Right lung (tissue), 10 donors: Measurements from ENCODE around the gene SPRY4. TPM values are rescaled to one million over a fixed set of nuclear protein-coding genes. Genes with fewer than 3 reads are reported as not detected.
"Not testable (repeated sequence)": the region's sequence is repeated elsewhere in the genome, so short reads cannot be mapped to it uniquely, and the experiment has no call there.

Experiments used
- DNase-seq, 2 donors: peaks; one replicate each; pipeline ENCODE4 v3.0.0-alpha.2; 2013
- long read RNA-seq, 8 donors: transcript quantifications; one replicate each; lab custom pipeline, GENCODE V29; 2026
- polyA plus RNA-seq, 5 donors: library from polyadenylated mRNA; unstranded; fragments of 120-200 nt; gene quantifications; one replicate each; pipeline versions ENCODE4 v1.2.1 to v1.2.3, GENCODE V29; 2013; ENCODE audit warnings: inconsistent platforms in 1 of 5, low replicate concordance in 1 of 5; ENCODE audit not compliant: insufficient read length in 5 of 5, insufficient read depth in 1 of 5

SPRY4 gene
- polyA plus RNA-seq, result 10 to 100 TPM; 31.1 to 60.9 (median 46.6) TPM
- long read RNA-seq, donor 1, full-length matches to known transcripts, result 82 of 82 reads
- long read RNA-seq, donor 1, partial matches to known transcripts, result 0 of 82 reads
- long read RNA-seq, donor 1, other reads (novel, unspliced or antisense), result 0 of 82 reads
- long read RNA-seq, donor 2, full-length matches to known transcripts, result 30 of 30 reads
- long read RNA-seq, donor 2, partial matches to known transcripts, result 0 of 30 reads
- long read RNA-seq, donor 2, other reads (novel, unspliced or antisense), result 0 of 30 reads
- long read RNA-seq, donor 3, full-length matches to known transcripts, result 84 of 84 reads
- long read RNA-seq, donor 3, partial matches to known transcripts, result 0 of 84 reads
- long read RNA-seq, donor 3, other reads (novel, unspliced or antisense), result 0 of 84 reads
- long read RNA-seq, donor 4, full-length matches to known transcripts, result 77 of 77 reads
- long read RNA-seq, donor 4, partial matches to known transcripts, result 0 of 77 reads
- long read RNA-seq, donor 4, other reads (novel, unspliced or antisense), result 0 of 77 reads
- long read RNA-seq, donor 5, full-length matches to known transcripts, result 50 of 50 reads
- long read RNA-seq, donor 5, partial matches to known transcripts, result 0 of 50 reads
- long read RNA-seq, donor 5, other reads (novel, unspliced or antisense), result 0 of 50 reads
- long read RNA-seq, donor 6, full-length matches to known transcripts, result 88 of 88 reads
- long read RNA-seq, donor 6, partial matches to known transcripts, result 0 of 88 reads
- long read RNA-seq, donor 6, other reads (novel, unspliced or antisense), result 0 of 88 reads
- long read RNA-seq, donor 7, full-length matches to known transcripts, result 51 of 51 reads
- long read RNA-seq, donor 7, partial matches to known transcripts, result 0 of 51 reads
- long read RNA-seq, donor 7, other reads (novel, unspliced or antisense), result 0 of 51 reads
- long read RNA-seq, donor 8, full-length matches to known transcripts, result 26 of 26 reads
- long read RNA-seq, donor 8, partial matches to known transcripts, result 0 of 26 reads
- long read RNA-seq, donor 8, other reads (novel, unspliced or antisense), result 0 of 26 reads

GRCh38 chr5:142324871-142325724, at the start of gene SPRY4:
Gene SPRY4, minus strand, starts transcription at chr5:142325021. Its CDS starts 9,913 bp downstream, at chr5:142315108.
- DNase-seq, result peak; percentile 98 to 99

GRCh38 chr5:142368529-142368928, 43.7 kb upstream of the SPRY4 start:
- no peak for DNase-seq

GRCh38 chr5:142366007-142366406, 41.2 kb upstream of the SPRY4 start:
- no peak for DNase-seq

GRCh38 chr5:142364251-142365145, 39.7 kb upstream of the SPRY4 start:
- no peak for DNase-seq

GRCh38 chr5:142363619-142363963, 38.8 kb upstream of the SPRY4 start:
- DNase-seq, result no peak

GRCh38 chr5:142362193-142362592, 37.4 kb upstream of the SPRY4 start:
- DNase-seq, result not testable (repeated sequence)

GRCh38 chr5:142360607-142361120, 35.8 kb upstream of the SPRY4 start:
- DNase-seq, result no peak

GRCh38 chr5:142360051-142360498, 35.3 kb upstream of the SPRY4 start:
- DNase-seq, result no peak

- DNase-seq, result no peak
Observed at GRCh38 chr5:142358648-142359047, 33.8 kb upstream of the SPRY4 start.

GRCh38 chr5:142358121-142358520, 33.3 kb upstream of the SPRY4 start:
- no peak for DNase-seq

- DNase-seq, result no peak
Observed at GRCh38 chr5:142357469-142358090, 32.8 kb upstream of the SPRY4 start.

GRCh38 chr5:142356716-142357468, 32.1 kb upstream of the SPRY4 start:
- peak; percentile 91 to 92 for DNase-seq

GRCh38 chr5:142356349-142356715, 31.5 kb upstream of the SPRY4 start:
- DNase-seq, result no peak

- DNase-seq, result no peak
Observed at GRCh38 chr5:142353071-142353472, 28.3 kb upstream of the SPRY4 start.

GRCh38 chr5:142350021-142350420, 25.2 kb upstream of the SPRY4 start:
- DNase-seq, result no peak

GRCh38 chr5:142346706-142347105, 21.9 kb upstream of the SPRY4 start:
- no peak for DNase-seq

- DNase-seq, result not testable (repeated sequence)
Observed at GRCh38 chr5:142344915-142345314, 20.1 kb upstream of the SPRY4 start.

- no peak for DNase-seq
Observed at GRCh38 chr5:142343531-142343930, 18.7 kb upstream of the SPRY4 start.
